Lower leg skin (tissue), 3 donors: ENCODE measurements around the gene SORL1.

Experiments used
- POLR2A ChIP-seq, 2 donors: fragments of 450-650 bp; IDR thresholded peaks; one replicate each; pipeline ENCODE4 v1.6.1; 2016 to 2017; ENCODE audit warnings: antibody characterized with exemption in 2 of 2, mild to moderate bottlenecking in 1 of 2, moderate library complexity in 1 of 2
- TF ChIP-seq, protein P1 (sequence below), 3 donors: fragments of 450-650 bp; IDR thresholded peaks; one replicate each; pipeline ENCODE4 v1.5.1; 2016; ENCODE audit warnings: antibody characterized with exemption in 3 of 3, mild to moderate bottlenecking in 3 of 3, moderate library complexity in 2 of 3

DNA sequence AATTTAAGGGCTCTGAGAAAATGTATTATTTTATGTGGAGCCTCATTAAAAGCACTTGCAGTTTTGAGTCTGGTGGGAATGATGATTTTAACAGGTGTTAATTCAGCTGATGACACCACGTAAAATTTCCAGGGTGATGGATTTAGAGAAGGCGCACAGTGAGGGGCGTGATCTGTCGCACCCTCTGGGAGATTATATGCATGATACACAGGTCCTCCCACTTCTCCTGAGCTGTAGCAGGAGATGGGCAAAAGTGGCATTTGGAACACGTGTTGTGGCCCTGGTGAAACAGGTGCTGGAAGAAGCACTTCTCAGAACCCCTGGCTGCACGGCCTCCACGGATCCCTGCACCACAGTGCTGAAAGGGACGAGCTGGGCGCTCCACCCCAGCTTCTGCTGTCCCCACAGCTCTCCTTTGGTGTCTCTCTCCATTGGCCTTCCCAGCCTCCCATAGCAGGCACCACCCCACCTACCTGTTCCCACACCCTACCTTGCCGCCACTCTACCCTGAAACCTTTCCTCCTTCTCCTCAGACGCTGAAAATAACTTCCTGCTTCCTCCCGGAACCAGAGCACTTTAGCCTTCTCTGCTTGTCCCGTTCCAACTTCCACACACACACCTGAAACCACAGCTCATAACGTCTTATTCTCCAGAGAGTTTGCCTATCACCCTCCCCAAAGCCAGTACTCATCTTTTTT is 6.9 kb upstream of the SORL1 start:
- no peak for TF ChIP-seq POLR2A (IDR thresholded peaks at IDR 0.05)
- TF ChIP-seq, protein P1, sequence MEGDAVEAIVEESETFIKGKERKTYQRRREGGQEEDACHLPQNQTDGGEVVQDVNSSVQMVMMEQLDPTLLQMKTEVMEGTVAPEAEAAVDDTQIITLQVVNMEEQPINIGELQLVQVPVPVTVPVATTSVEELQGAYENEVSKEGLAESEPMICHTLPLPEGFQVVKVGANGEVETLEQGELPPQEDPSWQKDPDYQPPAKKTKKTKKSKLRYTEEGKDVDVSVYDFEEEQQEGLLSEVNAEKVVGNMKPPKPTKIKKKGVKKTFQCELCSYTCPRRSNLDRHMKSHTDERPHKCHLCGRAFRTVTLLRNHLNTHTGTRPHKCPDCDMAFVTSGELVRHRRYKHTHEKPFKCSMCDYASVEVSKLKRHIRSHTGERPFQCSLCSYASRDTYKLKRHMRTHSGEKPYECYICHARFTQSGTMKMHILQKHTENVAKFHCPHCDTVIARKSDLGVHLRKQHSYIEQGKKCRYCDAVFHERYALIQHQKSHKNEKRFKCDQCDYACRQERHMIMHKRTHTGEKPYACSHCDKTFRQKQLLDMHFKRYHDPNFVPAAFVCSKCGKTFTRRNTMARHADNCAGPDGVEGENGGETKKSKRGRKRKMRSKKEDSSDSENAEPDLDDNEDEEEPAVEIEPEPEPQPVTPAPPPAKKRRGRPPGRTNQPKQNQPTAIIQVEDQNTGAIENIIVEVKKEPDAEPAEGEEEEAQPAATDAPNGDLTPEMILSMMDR (IDR thresholded peaks at IDR 0.05) = no peak
